Measurements from ENCODE around the gene ABCB8.

DNA sequence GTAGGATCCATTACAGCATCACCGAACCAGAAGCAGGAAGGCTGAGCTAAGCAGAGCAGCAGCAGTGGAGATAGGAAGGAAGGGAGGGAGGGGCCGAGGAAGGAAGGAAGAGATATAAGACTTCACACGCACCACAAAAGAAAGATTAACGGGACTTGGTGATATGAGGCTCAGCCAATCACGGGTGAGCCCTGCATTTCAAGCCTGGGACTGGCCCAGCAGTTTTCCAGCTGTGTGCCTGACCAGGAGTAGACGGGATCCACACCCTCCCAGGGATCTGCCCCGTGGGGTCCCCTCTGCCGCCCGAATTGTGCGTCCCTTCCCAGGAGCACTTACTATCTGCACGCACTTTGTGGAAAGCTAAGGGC lies 20.1 kb upstream of the ABCB8 start:
- TF ChIP-seq, protein P1, sequence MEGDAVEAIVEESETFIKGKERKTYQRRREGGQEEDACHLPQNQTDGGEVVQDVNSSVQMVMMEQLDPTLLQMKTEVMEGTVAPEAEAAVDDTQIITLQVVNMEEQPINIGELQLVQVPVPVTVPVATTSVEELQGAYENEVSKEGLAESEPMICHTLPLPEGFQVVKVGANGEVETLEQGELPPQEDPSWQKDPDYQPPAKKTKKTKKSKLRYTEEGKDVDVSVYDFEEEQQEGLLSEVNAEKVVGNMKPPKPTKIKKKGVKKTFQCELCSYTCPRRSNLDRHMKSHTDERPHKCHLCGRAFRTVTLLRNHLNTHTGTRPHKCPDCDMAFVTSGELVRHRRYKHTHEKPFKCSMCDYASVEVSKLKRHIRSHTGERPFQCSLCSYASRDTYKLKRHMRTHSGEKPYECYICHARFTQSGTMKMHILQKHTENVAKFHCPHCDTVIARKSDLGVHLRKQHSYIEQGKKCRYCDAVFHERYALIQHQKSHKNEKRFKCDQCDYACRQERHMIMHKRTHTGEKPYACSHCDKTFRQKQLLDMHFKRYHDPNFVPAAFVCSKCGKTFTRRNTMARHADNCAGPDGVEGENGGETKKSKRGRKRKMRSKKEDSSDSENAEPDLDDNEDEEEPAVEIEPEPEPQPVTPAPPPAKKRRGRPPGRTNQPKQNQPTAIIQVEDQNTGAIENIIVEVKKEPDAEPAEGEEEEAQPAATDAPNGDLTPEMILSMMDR (IDR thresholded peaks at IDR 0.05) = no peak
- TF ChIP-seq EZH2phosphoT487 (IDR thresholded peaks at IDR 0.05) = no peak

Measured in neural progenitor cell (in vitro differentiated cells).